IMR-90 (cell line): ENCODE results near the gene NUMA1. TPM values are rescaled to one million over a fixed set of nuclear protein-coding genes. Genes with fewer than 3 reads are reported as not detected.

Experiments
- ATAC-seq: fragments of 200-7000 bp; cut with Tn5 transposase; 2 replicates; pipeline ENCODE4 v1.9.1; 2020; ENCODE audit warnings: low read depth, mild to moderate bottlenecking, moderate library complexity
- BruUV-seq: library from RNA; stranded (reverse); fragments of 400-500 nt; replicated peaks from 2 replicates; lab custom pipeline; 2021; lab: Mats Ljungman, UMichigan
- CTCF ChIA-PET: fragments of 300-600 bp; formaldehyde crosslinking; extraction: SDS; loops from one replicate; lab custom pipeline; 2021; ENCODE audit warnings: antibody characterized with exemption; lab: Yijun Ruan, JAX
- POLR2A ChIA-PET: fragments of 300-600 bp; sonication (Branson Sonifier 250); formaldehyde crosslinking; loops from one replicate; lab custom pipeline; 2022; ENCODE audit warnings: antibody characterized with exemption; ENCODE audit not compliant: unreplicated experiment; lab: Charles Lee
- DNase-seq: peaks from one replicate; pipeline ENCODE4 v3.0.0; 2013
- H2AFZ ChIP-seq: replicated peaks from 2 replicates; pipeline ENCODE3; 2013; ENCODE audit warnings: low read length, mild to moderate bottlenecking; ENCODE audit not compliant: poor library complexity
- H2AK5ac ChIP-seq: 2 replicates; pipeline ENCODE4 v1.6.1; 2013; ENCODE audit warnings: low read depth, low read length, inconsistent platforms
- H2AK9ac ChIP-seq: replicated peaks from 2 replicates; pipeline ENCODE3; 2013; ENCODE audit warnings: mild to moderate bottlenecking, low read depth, low read length, moderate library complexity; ENCODE audit not compliant: poor library complexity
- H2BK120ac ChIP-seq: 2 replicates; pipeline ENCODE4 v1.6.1; 2013; ENCODE audit warnings: low read depth, low read length, inconsistent platforms
- H2BK15ac ChIP-seq: 3 replicates; pipeline ENCODE4 v1.6.1; 2013; ENCODE audit warnings: low read depth, low read length, inconsistent platforms
- H2BK20ac ChIP-seq: 2 replicates; pipeline ENCODE4 v1.6.1; 2013; ENCODE audit warnings: low read depth, mild to moderate bottlenecking, inconsistent platforms, low read length, moderate library complexity
- H2BK5ac ChIP-seq: 2 replicates; pipeline ENCODE4 v1.6.1; 2013; ENCODE audit warnings: mild to moderate bottlenecking, low read depth, low read length, inconsistent platforms; ENCODE audit not compliant: poor library complexity, severe bottlenecking
- H3K14ac ChIP-seq: replicated peaks from 2 replicates; pipeline ENCODE4 v1.6.1; 2013; ENCODE audit warnings: low read depth, low read length, inconsistent platforms
- H3K18ac ChIP-seq: 2 replicates; pipeline ENCODE4 v1.6.1; 2013; ENCODE audit warnings: low read depth, low read length, control low read depth
- H3K23ac ChIP-seq: 2 replicates; pipeline ENCODE4 v1.6.1; 2013; ENCODE audit warnings: low read depth, low read length, inconsistent platforms
- H3K27ac ChIP-seq: 2 replicates; pipeline ENCODE4 v1.5.1; 2013; ENCODE audit warnings: mild to moderate bottlenecking, control low read depth, low read length; ENCODE audit not compliant: insufficient read depth
- H3K27me3 ChIP-seq: 2 replicates; pipeline ENCODE4 v1.6.1; 2013; ENCODE audit warnings: low read length; ENCODE audit not compliant: control insufficient read depth, insufficient read depth
- H3K36me3 ChIP-seq: 2 replicates; pipeline ENCODE4 v1.6.1; 2013; ENCODE audit warnings: low read length, mixed read lengths; ENCODE audit not compliant: control insufficient read depth, insufficient read depth
- H3K4ac ChIP-seq: 2 replicates; pipeline ENCODE4 v1.6.1; 2013; ENCODE audit warnings: low read depth, low read length, inconsistent platforms
- H3K4me1 ChIP-seq: 2 replicates; pipeline ENCODE4 v1.6.1; 2013; ENCODE audit warnings: low read length, mixed read lengths; ENCODE audit not compliant: control insufficient read depth, insufficient read depth
- H3K4me2 ChIP-seq: 2 replicates; pipeline ENCODE4 v1.6.1; 2013; ENCODE audit warnings: low read depth, mild to moderate bottlenecking, control low read depth, low read length, moderate library complexity
- H3K4me3 ChIP-seq: 2 replicates; pipeline ENCODE4 v1.5.1; 2013; ENCODE audit warnings: low read depth, mild to moderate bottlenecking, control low read depth, low read length, moderate library complexity; ENCODE audit not compliant: insufficient read depth
- H3K56ac ChIP-seq: 2 replicates; pipeline ENCODE4 v1.6.1; 2013; ENCODE audit warnings: low read length, inconsistent platforms; ENCODE audit not compliant: insufficient read depth; ENCODE audit errors: extremely low read depth
- H3K79me1 ChIP-seq, 2 experiments: 2 replicates each; pipeline ENCODE4 v1.6.1; 2013; ENCODE audit warnings: low read length in 2 of 2, inconsistent platforms in 1 of 2, low read depth in 1 of 2
- H3K9ac ChIP-seq: 2 replicates; pipeline ENCODE4 v1.6.1; 2013; ENCODE audit warnings: low read depth, low read length, control low read depth
- H3K9me1 ChIP-seq: 2 replicates; pipeline ENCODE4 v1.6.1; 2013; ENCODE audit warnings: low read length, inconsistent platforms; ENCODE audit not compliant: insufficient read depth
- H3K9me3 ChIP-seq: 2 replicates; pipeline ENCODE4 v1.6.1; 2013; ENCODE audit warnings: low read length; ENCODE audit not compliant: control insufficient read depth, insufficient read depth
- H4K20me1 ChIP-seq: 2 replicates; pipeline ENCODE4 v1.6.1; 2013; ENCODE audit warnings: low read length, inconsistent platforms; ENCODE audit not compliant: insufficient read depth
- H4K5ac ChIP-seq: 2 replicates; pipeline ENCODE4 v1.6.1; 2013; ENCODE audit warnings: mild to moderate bottlenecking, low read depth, low read length, control low read depth
- H4K8ac ChIP-seq, 2 experiments: 2 replicates each; pipeline ENCODE4 v1.6.1; 2013; ENCODE audit warnings: low read depth in 2 of 2, low read length in 2 of 2, control low read depth in 1 of 2, inconsistent platforms in 1 of 2
- H4K91ac ChIP-seq: 2 replicates; pipeline ENCODE4 v1.6.1; 2013; ENCODE audit warnings: low read depth, low read length, inconsistent platforms; ENCODE audit not compliant: insufficient read depth
- CHD1 ChIP-seq: IDR thresholded peaks from 2 replicates; pipeline ENCODE4 v1.6.1; 2012; ENCODE audit warnings: low read depth, low read length, improper control_type of control experiment
- FOS ChIP-seq: fragments of 150-350 bp; IDR thresholded peaks from 2 replicates; pipeline ENCODE4 v1.6.1; 2016; ENCODE audit warnings: low read depth, low read length
- MAFK ChIP-seq: IDR thresholded peaks from 2 replicates; pipeline ENCODE4 v1.6.1; 2012; ENCODE audit warnings: low read depth, low read length, improper control_type of control experiment
- MXI1 ChIP-seq: IDR thresholded peaks from 2 replicates; pipeline ENCODE4 v1.6.1; 2012; ENCODE audit warnings: low read depth, mild to moderate bottlenecking, low read length, moderate library complexity, borderline replicate concordance
- NFE2L2 ChIP-seq: fragments of 150-350 bp; IDR thresholded peaks from 2 replicates; pipeline ENCODE4 v1.6.1; 2016; ENCODE audit warnings: low read depth, mild to moderate bottlenecking, low read length
- POLR2A ChIP-seq: IDR thresholded peaks from 2 replicates; pipeline ENCODE4 v1.6.1; 2012; ENCODE audit warnings: mild to moderate bottlenecking, low read depth, low read length
- RFX5 ChIP-seq: IDR thresholded peaks from 2 replicates; pipeline ENCODE4 v1.8.0; 2012; ENCODE audit warnings: low read depth, mild to moderate bottlenecking, low read length, moderate library complexity
- WGBS, 2 experiments: methylation state at CpG; one replicate each; pipeline versions ENCODE4 v1.1.5 to v1.1.7; 2013; ENCODE audit warnings: missing lambda C conversion rate in 2 of 2; ENCODE audit not compliant: insufficient read length in 1 of 2; ENCODE audit errors: extremely low coverage in 2 of 2; 5-methylcytosine and 5-hydroxymethylcytosine counted together
- dilution Hi-C: fragments of 300-500 bp; cut with HindIII; formaldehyde crosslinking; loops from one replicate; pipeline ENCODE4 v1.14.3; 2018; ENCODE audit warnings: low sequenced_read_pairs; ENCODE audit not compliant: unreplicated experiment
- in situ Hi-C: fragments of 300-500 bp; cut with MboI; formaldehyde crosslinking; loops from 3 replicates; pipeline ENCODE4 v1.14.3; 2019; ENCODE audit warnings: low sequenced_read_pairs, inconsistent platforms, mixed read lengths
- intact Hi-C: fragments of 100-400 bp; cut with micrococcal nuclease; formaldehyde crosslinking; loops from 2 replicates; pipeline ENCODE4 v1.10.0; 2022
- polyA plus RNA-seq, 3 experiments: library from polyadenylated mRNA; depleted of rRNA; stranded (reverse); fragments of >200 nt; gene quantifications; 2 replicates each; pipeline ENCODE4 v1.2.3, GENCODE V29; 2012; ENCODE audit warnings: low replicate concordance in 1 of 3
- total RNA-seq: library from RNA; depleted of rRNA; stranded (reverse); fragments of >200 nt; gene quantifications from 2 replicates; pipeline ENCODE4 v1.2.3, GENCODE V29; 2012
- TF ChIP-seq, protein P1 (sequence below): conservative IDR thresholded peaks from 2 replicates; pipeline ENCODE4 v1.5.1; 2012; ENCODE audit warnings: mild to moderate bottlenecking, low read depth, low read length, improper control_type of control experiment

Gene NUMA1
- total and polyA plus RNA-seq, 2 of the 4 experiments (the other 2 are of a cell fraction): 61.7 to 97.0 TPM

DNA sequence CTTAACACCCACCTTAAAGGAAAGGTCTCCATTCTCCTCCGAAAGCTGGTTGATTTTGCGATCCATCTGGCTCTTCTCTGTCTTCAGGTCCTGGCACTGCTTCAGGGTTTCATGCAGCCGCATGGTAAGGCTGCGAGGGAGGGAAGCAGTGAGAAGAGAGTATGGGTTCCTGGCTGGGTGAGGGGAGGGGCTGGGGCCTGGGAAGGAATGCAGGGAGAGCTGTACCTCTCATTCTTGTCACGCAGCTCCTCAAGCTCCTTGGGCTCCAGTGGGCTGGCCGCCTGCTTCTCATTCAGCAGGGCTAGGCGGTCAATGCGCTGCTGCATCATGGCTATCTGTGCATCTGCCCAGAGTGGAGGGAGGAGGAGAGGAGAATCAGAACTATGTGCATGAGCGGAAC lies 62.2 kb downstream of the NUMA1 start:
- no peaks in the 10 kb centered on the region for H3K9me3 ChIP-seq
- H3K4me1 ChIP-seq: no peaks in the 10 kb centered on the region
- no peak overlapping the region for H2AFZ ChIP-seq
- H3K9ac ChIP-seq: no peak overlapping the region
- H3K9me1 ChIP-seq: no peaks in the 10 kb centered on the region
- H2BK5ac ChIP-seq: no peak overlapping the region
- H3K56ac ChIP-seq: no peak overlapping the region
- DNase-seq (no peak), ATAC-seq (no peak)
- intact Hi-C loops (no loop called here), dilution Hi-C loops (no loop called here), in situ Hi-C loops (no loop called here)
- no peak overlapping the region for H2BK120ac ChIP-seq
- no peaks in the 10 kb centered on the region for H3K27me3 ChIP-seq
- H3K4me2 ChIP-seq: no peak overlapping the region
- no peak overlapping the region for H2AK9ac ChIP-seq
- peaks cover 27 to 47% of the 10 kb centered on the region in 2 experiments for H3K79me1 ChIP-seq
- H3K4me3 ChIP-seq: no peak overlapping the region
- no TSS peak for BruUV-seq
- H3K23ac ChIP-seq: no peak overlapping the region
- TF ChIP-seq MAFK (no peak), RFX5 (no peak), NFE2L2 (no peak), CHD1 (no peak), POLR2A (no peak), FOS (no peak), MXI1 (no peak)
- TF ChIP-seq, protein P1, sequence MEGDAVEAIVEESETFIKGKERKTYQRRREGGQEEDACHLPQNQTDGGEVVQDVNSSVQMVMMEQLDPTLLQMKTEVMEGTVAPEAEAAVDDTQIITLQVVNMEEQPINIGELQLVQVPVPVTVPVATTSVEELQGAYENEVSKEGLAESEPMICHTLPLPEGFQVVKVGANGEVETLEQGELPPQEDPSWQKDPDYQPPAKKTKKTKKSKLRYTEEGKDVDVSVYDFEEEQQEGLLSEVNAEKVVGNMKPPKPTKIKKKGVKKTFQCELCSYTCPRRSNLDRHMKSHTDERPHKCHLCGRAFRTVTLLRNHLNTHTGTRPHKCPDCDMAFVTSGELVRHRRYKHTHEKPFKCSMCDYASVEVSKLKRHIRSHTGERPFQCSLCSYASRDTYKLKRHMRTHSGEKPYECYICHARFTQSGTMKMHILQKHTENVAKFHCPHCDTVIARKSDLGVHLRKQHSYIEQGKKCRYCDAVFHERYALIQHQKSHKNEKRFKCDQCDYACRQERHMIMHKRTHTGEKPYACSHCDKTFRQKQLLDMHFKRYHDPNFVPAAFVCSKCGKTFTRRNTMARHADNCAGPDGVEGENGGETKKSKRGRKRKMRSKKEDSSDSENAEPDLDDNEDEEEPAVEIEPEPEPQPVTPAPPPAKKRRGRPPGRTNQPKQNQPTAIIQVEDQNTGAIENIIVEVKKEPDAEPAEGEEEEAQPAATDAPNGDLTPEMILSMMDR: no peak
- no peak overlapping the region for H4K5ac ChIP-seq
- H3K14ac ChIP-seq: no peak overlapping the region
- H2AK5ac ChIP-seq: no peak overlapping the region
- H4K91ac ChIP-seq: no peak overlapping the region
- CTCF ChIA-PET: no interaction called here
- peaks cover 93% of the 10 kb centered on the region for H3K36me3 ChIP-seq
- peaks cover 17% of the 10 kb centered on the region for H4K20me1 ChIP-seq
- POLR2A ChIA-PET: no interaction called here
- 89% methylated on average over 1 of the region's 9 CpGs; no CpG with 5 or more reads in 1 of the 2 experiments for WGBS, 2 experiments
- no peak overlapping the region for H4K8ac ChIP-seq
- H2BK15ac ChIP-seq: no peak overlapping the region
- H2BK20ac ChIP-seq: no peak overlapping the region
- H3K18ac ChIP-seq: no peak overlapping the region
- H3K27ac ChIP-seq: no peak overlapping the region
- H3K4ac ChIP-seq: no peak overlapping the region
